KMS-11 (cell line): ENCODE measurements around the gene MBD6.

Source experiments
- H2AFZ ChIP-seq: fragments of 200-600 bp; sonication (generic); 2 replicates; pipeline ENCODE4 v1.6.1; 2016; ENCODE audit warnings: antibody characterized with exemption, mixed run types, low read depth
- H3K27ac ChIP-seq: fragments of 200-600 bp; sonication (generic); 2 replicates; pipeline ENCODE4 v1.6.1; 2016; ENCODE audit warnings: mild to moderate bottlenecking, mixed run types
- H3K27me3 ChIP-seq: fragments of 200-600 bp; sonication (generic); 2 replicates; pipeline ENCODE4 v1.6.1; 2017; ENCODE audit warnings: mild to moderate bottlenecking, low read depth, mixed run types, moderate library complexity; ENCODE audit not compliant: insufficient read depth
- H3K36me3 ChIP-seq: fragments of 200-600 bp; sonication (generic); 2 replicates; pipeline ENCODE4 v1.6.1; 2017; ENCODE audit warnings: mild to moderate bottlenecking, mixed run types; ENCODE audit not compliant: insufficient read depth
- H3K4me1 ChIP-seq: fragments of 200-600 bp; sonication (generic); 2 replicates; pipeline ENCODE4 v1.6.1; 2016; ENCODE audit warnings: mild to moderate bottlenecking, low read depth, mixed run types; ENCODE audit not compliant: poor library complexity, severe bottlenecking
- H3K4me2 ChIP-seq: fragments of 200-600 bp; sonication (generic); 2 replicates; pipeline ENCODE4 v1.7.0; 2016; ENCODE audit warnings: mild to moderate bottlenecking, mixed run types
- H3K4me3 ChIP-seq: fragments of 200-600 bp; sonication (generic); IDR thresholded peaks from 2 replicates; pipeline ENCODE4 v1.6.1; 2017; ENCODE audit warnings: low read depth, low read length, mixed read lengths; ENCODE audit not compliant: insufficient read depth
- H3K79me2 ChIP-seq: fragments of 200-600 bp; sonication (generic); 2 replicates; pipeline ENCODE4 v1.6.1; 2016; ENCODE audit warnings: low read depth, mixed run types; ENCODE audit not compliant: insufficient read depth
- H3K9ac ChIP-seq: fragments of 200-600 bp; sonication (generic); 2 replicates; pipeline ENCODE4 v1.6.1; 2016; ENCODE audit warnings: mild to moderate bottlenecking, mixed run types
- H4K20me1 ChIP-seq: fragments of 200-600 bp; sonication (generic); 2 replicates; pipeline ENCODE4 v1.6.1; 2016; ENCODE audit warnings: mild to moderate bottlenecking, mixed run types; ENCODE audit not compliant: insufficient read depth
- CTCF ChIP-seq: fragments of 200-600 bp; sonication (generic); conservative IDR thresholded peaks from 2 replicates; pipeline ENCODE4 v1.6.1; 2017; ENCODE audit warnings: low read depth, mild to moderate bottlenecking, antibody characterized with exemption, low read length, moderate library complexity, mixed read lengths

MBD6 gene

GRCh38 chr12:57523706-57524614 is 1.3 kb downstream of the MBD6 start:
- no peak for TF ChIP-seq CTCF
- Histone ChIP-seq H3K4me1 (peaks cover 42% of the 10 kb centered on the region), H3K27me3 (no peaks in the 10 kb centered on the region), H3K9ac (peak overlapping the region; percentile 66; the same call in 1 of the 2 replicates), H2AFZ (no peak overlapping the region), H3K4me3 (peak overlapping the region; percentile 52), H3K36me3 (no peaks in the 10 kb centered on the region; the same call in 1 of the 2 replicates), H3K79me2 (peaks cover 31% of the 10 kb centered on the region), H3K27ac (peak overlapping the region; percentile 51; the same call in 1 of the 2 replicates), H3K4me2 (peak overlapping the region; percentile 84), H4K20me1 (no peaks in the 10 kb centered on the region; the same call in 1 of the 2 replicates)

- peak overlapping the region; percentile 84; the same call in 1 of the 2 replicates for H3K4me2 ChIP-seq
- no peaks in the 10 kb centered on the region; the same call in 1 of the 2 replicates for H4K20me1 ChIP-seq
- H3K9ac ChIP-seq: no peak overlapping the region
- H3K27me3 ChIP-seq: no peaks in the 10 kb centered on the region
- peaks cover 4% of the 10 kb centered on the region; the same call in 1 of the 2 replicates for H3K36me3 ChIP-seq
- H2AFZ ChIP-seq: no peak overlapping the region
- TF ChIP-seq CTCF: no peak
- H3K79me2 ChIP-seq: peaks cover 21% of the 10 kb centered on the region
- no peak overlapping the region for H3K27ac ChIP-seq
- H3K4me3 ChIP-seq: no peak overlapping the region
- H3K4me1 ChIP-seq: peaks cover 38% of the 10 kb centered on the region
These were observed 2.4 kb downstream of the MBD6 start for GRCh38 chr12:57524814-57525614.

GRCh38 chr12:57525615-57526383 is 3.2 kb downstream of the MBD6 start:
- H3K9ac ChIP-seq: no peak overlapping the region
- no peak overlapping the region for H3K4me2 ChIP-seq
- no peaks in the 10 kb centered on the region for H3K27me3 ChIP-seq
- peaks cover 19% of the 10 kb centered on the region for H3K79me2 ChIP-seq
- H3K4me3 ChIP-seq: no peak overlapping the region
- no peak overlapping the region; the same call in 1 of the 2 replicates for H3K27ac ChIP-seq
- H3K36me3 ChIP-seq: peaks cover 4% of the 10 kb centered on the region; the same call in 1 of the 2 replicates
- peaks cover 38% of the 10 kb centered on the region for H3K4me1 ChIP-seq
- TF ChIP-seq CTCF: no peak
- no peak overlapping the region for H2AFZ ChIP-seq
- no peaks in the 10 kb centered on the region; the same call in 1 of the 2 replicates for H4K20me1 ChIP-seq
